Suprapubic skin (tissue), 4 donors: Measurements from ENCODE around the gene KIAA0586.
A peak's percentile ranks its signal among the peaks of the same experiment; 100 is the strongest.

Experiments
- EP300 ChIP-seq: sonication (generic); formaldehyde crosslinking; IDR thresholded peaks from one replicate; pipeline ENCODE4 v1.6.1; 2017; ENCODE audit warnings: antibody characterized with exemption
- POLR2A ChIP-seq, 2 donors: fragments of 450-650 bp; IDR thresholded peaks; one replicate each; pipeline ENCODE4 v1.6.1; 2017; ENCODE audit warnings: antibody characterized with exemption in 2 of 2, mild to moderate bottlenecking in 2 of 2, moderate library complexity in 2 of 2
- POLR2AphosphoS5 ChIP-seq, 3 donors: sonication (generic); formaldehyde crosslinking; IDR thresholded peaks; one replicate each; pipeline ENCODE4 v1.6.1; 2017; ENCODE audit warnings: antibody characterized with exemption in 3 of 3
- TF ChIP-seq, protein P1 (sequence below), 2 donors: fragments of 200-600 bp in 1 of 2; fragments of 450-650 bp in 1 of 2; sonication (generic) in 1 of 2; IDR thresholded peaks; one replicate each; pipeline ENCODE4 v1.5.1; 2016 to 2019; ENCODE audit warnings: antibody characterized with exemption in 2 of 2, mild to moderate bottlenecking in 1 of 2, moderate library complexity in 1 of 2

GRCh38 chr14:58501214-58501816 lies 73.8 kb downstream of the KIAA0586 start:
- TF ChIP-seq POLR2A (IDR thresholded peaks at IDR 0.05) (no peak), POLR2AphosphoS5 (IDR thresholded peaks at IDR 0.05) (no peak), EP300 (no peak)
- TF ChIP-seq, protein P1, sequence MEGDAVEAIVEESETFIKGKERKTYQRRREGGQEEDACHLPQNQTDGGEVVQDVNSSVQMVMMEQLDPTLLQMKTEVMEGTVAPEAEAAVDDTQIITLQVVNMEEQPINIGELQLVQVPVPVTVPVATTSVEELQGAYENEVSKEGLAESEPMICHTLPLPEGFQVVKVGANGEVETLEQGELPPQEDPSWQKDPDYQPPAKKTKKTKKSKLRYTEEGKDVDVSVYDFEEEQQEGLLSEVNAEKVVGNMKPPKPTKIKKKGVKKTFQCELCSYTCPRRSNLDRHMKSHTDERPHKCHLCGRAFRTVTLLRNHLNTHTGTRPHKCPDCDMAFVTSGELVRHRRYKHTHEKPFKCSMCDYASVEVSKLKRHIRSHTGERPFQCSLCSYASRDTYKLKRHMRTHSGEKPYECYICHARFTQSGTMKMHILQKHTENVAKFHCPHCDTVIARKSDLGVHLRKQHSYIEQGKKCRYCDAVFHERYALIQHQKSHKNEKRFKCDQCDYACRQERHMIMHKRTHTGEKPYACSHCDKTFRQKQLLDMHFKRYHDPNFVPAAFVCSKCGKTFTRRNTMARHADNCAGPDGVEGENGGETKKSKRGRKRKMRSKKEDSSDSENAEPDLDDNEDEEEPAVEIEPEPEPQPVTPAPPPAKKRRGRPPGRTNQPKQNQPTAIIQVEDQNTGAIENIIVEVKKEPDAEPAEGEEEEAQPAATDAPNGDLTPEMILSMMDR (IDR thresholded peaks at IDR 0.05): peak; percentile 35 to 69
